B cell (primary cell): ENCODE data around the gene CDC73.

Experiments used
- EZH2 ChIP-seq: IDR thresholded peaks from 2 replicates; pipeline ENCODE4 v1.6.1; 2012; ENCODE audit warnings: borderline replicate concordance, low read depth, mild to moderate bottlenecking, moderate library complexity, low read length; ENCODE audit not compliant: insufficient read depth, poor library complexity, severe bottlenecking
- TF ChIP-seq, protein P1 (sequence below): fragments of 200-600 bp; IDR thresholded peaks from one replicate; pipeline ENCODE4 v1.8.0; 2022; ENCODE audit warnings: antibody characterized with exemption, mild to moderate bottlenecking

DNA sequence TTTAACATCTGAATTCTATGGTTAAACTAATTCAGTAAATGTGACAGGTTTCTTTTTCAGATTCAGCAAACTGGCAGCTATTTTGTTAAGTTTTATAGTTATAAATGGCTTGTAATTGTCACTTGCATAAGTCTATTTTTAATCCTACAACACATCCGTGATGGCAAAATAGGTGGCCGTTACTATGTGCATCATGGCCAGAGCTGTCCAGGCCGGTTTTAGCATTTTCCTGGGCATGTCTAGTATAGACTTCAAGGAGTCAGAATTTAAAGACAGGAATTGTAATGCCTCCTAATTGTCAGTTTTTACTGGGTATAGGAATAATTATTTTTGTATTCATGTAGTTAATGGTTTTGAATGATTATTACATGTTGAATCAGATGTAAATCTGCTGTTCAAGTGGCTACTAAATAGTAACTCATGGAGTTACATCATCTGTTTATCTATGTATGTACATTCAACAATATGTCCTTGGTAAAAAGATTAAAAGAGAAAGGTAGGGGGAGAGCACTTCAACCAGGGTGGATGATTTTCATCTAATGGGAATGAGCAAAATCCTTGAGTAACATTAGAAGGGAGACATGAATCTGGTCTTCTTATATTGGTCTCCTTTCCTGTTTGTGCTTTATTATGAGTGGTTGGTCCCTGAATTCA lies 67.7 kb downstream of the CDC73 start:
- TF ChIP-seq, protein P1, sequence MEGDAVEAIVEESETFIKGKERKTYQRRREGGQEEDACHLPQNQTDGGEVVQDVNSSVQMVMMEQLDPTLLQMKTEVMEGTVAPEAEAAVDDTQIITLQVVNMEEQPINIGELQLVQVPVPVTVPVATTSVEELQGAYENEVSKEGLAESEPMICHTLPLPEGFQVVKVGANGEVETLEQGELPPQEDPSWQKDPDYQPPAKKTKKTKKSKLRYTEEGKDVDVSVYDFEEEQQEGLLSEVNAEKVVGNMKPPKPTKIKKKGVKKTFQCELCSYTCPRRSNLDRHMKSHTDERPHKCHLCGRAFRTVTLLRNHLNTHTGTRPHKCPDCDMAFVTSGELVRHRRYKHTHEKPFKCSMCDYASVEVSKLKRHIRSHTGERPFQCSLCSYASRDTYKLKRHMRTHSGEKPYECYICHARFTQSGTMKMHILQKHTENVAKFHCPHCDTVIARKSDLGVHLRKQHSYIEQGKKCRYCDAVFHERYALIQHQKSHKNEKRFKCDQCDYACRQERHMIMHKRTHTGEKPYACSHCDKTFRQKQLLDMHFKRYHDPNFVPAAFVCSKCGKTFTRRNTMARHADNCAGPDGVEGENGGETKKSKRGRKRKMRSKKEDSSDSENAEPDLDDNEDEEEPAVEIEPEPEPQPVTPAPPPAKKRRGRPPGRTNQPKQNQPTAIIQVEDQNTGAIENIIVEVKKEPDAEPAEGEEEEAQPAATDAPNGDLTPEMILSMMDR = no peak
- no peak for TF ChIP-seq EZH2
